Measurements from ENCODE around the gene ZNF485. TPM values are rescaled to one million over a fixed set of nuclear protein-coding genes. Genes with fewer than 3 reads are reported as not detected.

ZNF485 gene
- 3.5 and 6.7 TPM in 2 replicates for total RNA-seq (ENCODE audit: low replicate concordance)
- long read RNA-seq, transcript ZNF485-201 (5 exons, 2,054 nt), result major isoform, 10 of 19 reads
- long read RNA-seq, partial matches to known transcripts, result 2 of 19 reads
- long read RNA-seq, other reads (novel, unspliced or antisense), result 7 of 19 reads

GRCh38 chr10:43606323-43607198, at the start of gene ZNF485:
TSS of gene ZNF485 (plus strand) at chr10:43606438. CDS start at chr10:43607051, 613 bp downstream.
- Mint-ChIP-seq H3K4me1 (ENCODE audit: unreplicated experiment) (peaks cover 8% of the 10 kb centered on the region), H3K27me3 (peaks cover 11% of the 10 kb centered on the region), H3K36me3 (peaks cover 10% of the 10 kb centered on the region), H3K4me3 (peak within 1 kb of the TSS; percentile 92), H3K27ac (peak within 1 kb of the TSS; percentile 64), H3K9me3 (no peaks in the 10 kb centered on the region)
- no peak for TF ChIP-seq CTCF (conservative IDR thresholded peaks at IDR 0.05)
- peak; percentile 78 for DNase-seq (ENCODE audit: extremely low spot score, unreplicated experiment)

DNA sequence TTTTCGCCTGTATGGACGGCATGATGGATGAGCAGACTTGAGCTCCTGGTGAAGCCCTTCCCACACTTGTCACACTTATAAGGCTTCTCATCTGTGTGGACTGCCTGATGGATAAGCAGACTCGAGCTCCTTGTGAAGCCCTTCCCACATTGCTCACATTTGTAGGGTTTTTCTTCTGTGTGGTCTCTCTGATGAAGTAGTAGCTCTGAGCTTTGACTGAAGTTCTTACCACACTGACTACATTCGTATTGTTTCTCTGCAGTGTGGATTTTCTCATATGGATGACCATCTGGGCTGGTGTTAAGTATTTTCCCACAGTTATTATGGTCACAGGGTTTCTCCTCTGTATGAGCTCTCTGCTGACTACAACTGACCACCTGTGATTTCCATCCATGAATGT, 49.0 kb upstream of the ZNF485 start:
- Mint-ChIP-seq H3K36me3 (peaks cover 61% of the 10 kb centered on the region), H3K27me3 (no peaks in the 10 kb centered on the region), H3K27ac (no peak overlapping the region), H3K4me3 (no peak overlapping the region), H3K9me3 (peaks cover 21% of the 10 kb centered on the region), H3K4me1 (ENCODE audit: unreplicated experiment) (no peaks in the 10 kb centered on the region)
- no peak for TF ChIP-seq CTCF (conservative IDR thresholded peaks at IDR 0.05)
- no peak for DNase-seq (ENCODE audit: extremely low spot score, unreplicated experiment)

DNA sequence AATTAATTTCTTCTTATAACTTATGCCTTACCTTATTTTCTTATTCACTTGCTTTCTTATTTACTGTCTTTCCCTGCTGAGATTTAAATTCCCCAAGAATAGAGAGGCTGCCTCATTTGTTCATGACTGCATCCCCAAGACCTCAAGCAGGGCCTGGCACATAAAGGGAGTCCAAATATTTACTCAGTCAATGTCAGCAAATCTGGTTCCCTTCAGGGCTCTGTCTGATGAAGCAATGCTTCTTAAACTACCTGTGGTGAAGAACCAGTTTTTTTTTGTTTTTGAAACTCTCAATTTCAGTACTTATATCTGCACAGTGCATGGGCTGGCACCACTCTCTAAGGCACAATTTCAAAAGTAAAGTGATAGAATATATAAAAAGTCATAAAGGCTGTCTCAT, 36.6 kb upstream of the ZNF485 start:
- no peak for TF ChIP-seq CTCF (conservative IDR thresholded peaks at IDR 0.05)
- Mint-ChIP-seq H3K27ac (no peak overlapping the region), H3K4me3 (no peak overlapping the region), H3K4me1 (ENCODE audit: unreplicated experiment) (peaks cover 19% of the 10 kb centered on the region), H3K36me3 (peaks cover 16% of the 10 kb centered on the region), H3K27me3 (peaks cover 17% of the 10 kb centered on the region), H3K9me3 (peaks cover 1% of the 10 kb centered on the region)
- DNase-seq (ENCODE audit: extremely low spot score, unreplicated experiment), result no peak

DNA sequence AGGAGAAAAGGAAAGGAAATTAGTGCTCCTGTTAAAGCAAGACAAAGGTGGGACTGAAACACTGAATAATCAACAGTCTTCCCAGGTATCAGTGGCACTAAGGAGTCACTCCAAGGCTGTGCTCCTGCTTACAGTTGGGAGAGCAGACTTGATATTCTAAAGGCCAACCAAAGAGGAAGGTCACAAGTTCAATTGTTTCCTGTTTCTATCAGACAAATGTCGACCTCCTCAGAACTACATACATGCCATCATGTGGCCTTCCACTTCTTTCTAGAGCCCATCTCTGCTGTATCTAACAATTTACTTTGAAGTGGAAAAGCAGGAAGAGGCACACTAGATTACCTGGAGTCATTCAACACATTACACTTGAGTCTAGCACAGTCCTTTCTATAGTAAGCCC, 35.3 kb upstream of the ZNF485 start:
- no peak overlapping the region for H3K4me3 Mint-ChIP-seq
- H3K36me3 Mint-ChIP-seq, result peaks cover 16% of the 10 kb centered on the region
- TF ChIP-seq CTCF (conservative IDR thresholded peaks at IDR 0.05), result no peak
- peaks cover 6% of the 10 kb centered on the region for H3K9me3 Mint-ChIP-seq
- no peak overlapping the region for H3K27ac Mint-ChIP-seq
- peaks cover 29% of the 10 kb centered on the region for H3K27me3 Mint-ChIP-seq
- peaks cover 19% of the 10 kb centered on the region for H3K4me1 Mint-ChIP-seq (ENCODE audit: unreplicated experiment)
- no peak for DNase-seq (ENCODE audit: extremely low spot score, unreplicated experiment)

DNA sequence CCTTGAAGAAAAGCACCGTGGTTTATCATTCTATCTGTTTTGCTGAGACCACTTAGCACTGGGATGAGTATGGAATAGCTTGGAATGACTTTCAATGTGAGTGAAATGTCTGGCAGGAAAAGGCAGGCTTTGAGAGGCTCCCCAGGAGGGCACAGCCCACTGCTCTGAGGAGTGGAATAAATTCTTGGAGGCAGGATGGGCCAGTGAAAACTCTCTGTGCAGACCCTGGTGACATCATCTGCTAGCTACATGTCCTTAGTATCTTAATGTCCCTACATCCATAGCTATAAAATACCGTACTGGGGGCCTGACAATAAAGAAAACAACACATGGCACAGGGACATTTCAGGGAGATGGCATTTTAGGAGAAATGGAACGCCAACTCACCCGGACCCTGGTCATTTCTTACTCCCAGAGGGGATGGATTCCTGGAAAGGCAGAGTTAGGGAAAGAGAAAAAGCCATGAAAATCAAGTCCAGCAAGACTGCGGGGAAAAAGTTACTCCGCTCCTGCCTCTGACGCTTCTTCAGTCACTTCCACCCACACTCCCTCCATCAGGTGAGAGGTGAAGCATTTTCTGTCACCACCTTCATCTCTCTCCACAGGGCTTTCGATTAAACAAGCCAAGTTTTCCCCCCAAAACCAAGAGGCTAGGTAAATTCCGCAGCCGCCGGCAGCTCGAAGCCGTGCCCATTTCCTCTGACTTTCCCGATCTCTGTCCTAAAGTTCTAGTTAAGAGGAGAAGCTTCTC, 32.8 kb upstream of the ZNF485 start:
- H3K36me3 Mint-ChIP-seq, result peaks cover 10% of the 10 kb centered on the region
- peaks cover 11% of the 10 kb centered on the region for H3K9me3 Mint-ChIP-seq
- peaks cover 42% of the 10 kb centered on the region for H3K27me3 Mint-ChIP-seq
- peaks cover 19% of the 10 kb centered on the region for H3K4me1 Mint-ChIP-seq (ENCODE audit: unreplicated experiment)
- H3K4me3 Mint-ChIP-seq, result peak overlapping the region; percentile 91
- DNase-seq (ENCODE audit: extremely low spot score, unreplicated experiment), result no peak
- TF ChIP-seq CTCF (conservative IDR thresholded peaks at IDR 0.05), result no peak
- H3K27ac Mint-ChIP-seq, result peak overlapping the region; percentile 73

Measured in type B pancreatic cell (in vitro differentiated cells).